Neural crest cell (in vitro differentiated cells): ENCODE data around the gene PRKCB. TPM values are rescaled to one million over a fixed set of nuclear protein-coding genes. Genes with fewer than 3 reads are reported as not detected.

Experiments
- DNase-seq: peaks from one replicate; pipeline ENCODE4 v3.0.0; 2021; ENCODE audit warnings: low read depth, mixed read lengths, low spot score
- H3K27ac Mint-ChIP-seq: one replicate; pipeline ENCODE4 v1.8.0; 2021; ENCODE audit warnings: mild to moderate bottlenecking, mixed read lengths; ENCODE audit not compliant: unreplicated experiment
- H3K27me3 Mint-ChIP-seq: 2 replicates; pipeline ENCODE4 v1.8.0; 2021; ENCODE audit warnings: low read depth, mild to moderate bottlenecking, mixed read lengths
- H3K36me3 Mint-ChIP-seq: 2 replicates; pipeline ENCODE4 v1.8.0; 2021; ENCODE audit warnings: low read depth, mild to moderate bottlenecking, mixed read lengths
- H3K4me1 Mint-ChIP-seq: 2 replicates; pipeline ENCODE4 v1.8.0; 2021; ENCODE audit warnings: mixed read lengths
- H3K4me3 Mint-ChIP-seq: one replicate; pipeline ENCODE4 v1.8.0; 2021; ENCODE audit warnings: mild to moderate bottlenecking, mixed read lengths
- H3K9me3 Mint-ChIP-seq: 2 replicates; pipeline ENCODE4 v1.8.0; 2021; ENCODE audit warnings: mixed read lengths
- CTCF ChIP-seq: fragments of 200-600 bp; sonication (generic); conservative IDR thresholded peaks from 2 replicates; pipeline ENCODE4 v1.5.0; 2021; ENCODE audit warnings: antibody characterized with exemption, mild to moderate bottlenecking
- total RNA-seq: library from RNA; stranded (reverse); gene quantifications from 2 replicates; pipeline ENCODE4 v1.2.1, GENCODE V29; 2021

PRKCB gene
- total RNA-seq, 1 donor from 2014 or later, result 0.77 TPM

- peaks cover 41% of the 10 kb centered on the region for H3K27me3 Mint-ChIP-seq
- H3K4me3 Mint-ChIP-seq, result no peak overlapping the region
- no peak for TF ChIP-seq CTCF
- no peak overlapping the region for H3K27ac Mint-ChIP-seq
- no peaks in the 10 kb centered on the region for H3K4me1 Mint-ChIP-seq
- H3K9me3 Mint-ChIP-seq, result no peaks in the 10 kb centered on the region
- DNase-seq, result no peak
- no peaks in the 10 kb centered on the region for H3K36me3 Mint-ChIP-seq
Observed at GRCh38 chr16:23964136-23964535, 128.4 kb downstream of the PRKCB start.

GRCh38 chr16:23965137-23965733 is 129.5 kb downstream of the PRKCB start:
- DNase-seq, result no peak
- TF ChIP-seq CTCF, result no peak
- no peaks in the 10 kb centered on the region for H3K4me1 Mint-ChIP-seq
- no peak overlapping the region for H3K4me3 Mint-ChIP-seq
- H3K27ac Mint-ChIP-seq, result no peak overlapping the region
- peaks cover 32% of the 10 kb centered on the region for H3K27me3 Mint-ChIP-seq
- no peaks in the 10 kb centered on the region for H3K9me3 Mint-ChIP-seq
- H3K36me3 Mint-ChIP-seq, result no peaks in the 10 kb centered on the region

DNA sequence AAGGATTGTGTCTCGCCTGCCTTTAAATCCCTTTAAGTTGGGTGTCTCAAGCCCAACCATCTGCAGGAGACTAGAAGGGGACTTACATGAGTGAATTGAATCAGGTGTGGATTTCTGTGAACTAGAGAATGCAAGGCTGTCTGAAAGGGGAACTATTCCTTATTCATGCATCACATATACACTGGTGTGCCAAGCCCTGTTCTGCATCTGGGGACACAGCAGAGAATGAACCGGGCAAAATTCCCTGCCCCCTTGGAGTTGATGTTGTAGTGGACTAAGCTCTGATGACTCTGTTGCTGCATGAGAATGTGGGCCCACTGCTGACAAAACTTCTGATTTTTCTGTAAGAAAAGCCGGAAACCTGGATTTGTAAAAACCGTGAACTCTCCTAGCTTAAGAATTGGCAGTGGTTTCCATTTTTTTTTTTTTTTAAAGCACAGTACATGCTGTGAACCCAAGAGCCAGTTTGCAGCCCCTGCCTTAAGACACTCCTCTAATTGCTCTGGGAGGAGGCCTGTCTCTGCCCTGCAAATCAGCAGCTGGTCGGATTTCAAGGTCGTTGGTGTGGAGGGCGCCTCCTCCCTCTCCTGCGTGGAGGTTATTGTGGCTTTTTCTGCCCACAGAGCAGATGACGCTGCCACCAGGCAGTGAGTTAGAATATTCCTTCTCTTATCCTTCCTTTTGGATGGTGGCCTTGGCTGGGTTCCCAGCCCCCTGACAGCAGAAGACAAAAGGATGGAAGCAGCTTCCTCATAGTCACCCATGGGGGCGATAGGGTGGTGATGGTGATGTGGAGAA is 131.0 kb downstream of the PRKCB start:
- H3K9me3 Mint-ChIP-seq, result no peaks in the 10 kb centered on the region
- no peaks in the 10 kb centered on the region for H3K36me3 Mint-ChIP-seq
- H3K27ac Mint-ChIP-seq, result no peak overlapping the region
- DNase-seq, result no peak
- H3K27me3 Mint-ChIP-seq, result peaks cover 25% of the 10 kb centered on the region
- TF ChIP-seq CTCF, result no peak
- H3K4me3 Mint-ChIP-seq, result no peak overlapping the region
- no peaks in the 10 kb centered on the region for H3K4me1 Mint-ChIP-seq

GRCh38 chr16:23967775-23968174 is 132.0 kb downstream of the PRKCB start:
- TF ChIP-seq CTCF, result no peak
- Mint-ChIP-seq H3K9me3 (no peaks in the 10 kb centered on the region), H3K27me3 (peaks cover 17% of the 10 kb centered on the region), H3K4me1 (no peaks in the 10 kb centered on the region), H3K36me3 (no peaks in the 10 kb centered on the region), H3K4me3 (no peak overlapping the region), H3K27ac (no peak overlapping the region)
- DNase-seq, result no peak

DNA sequence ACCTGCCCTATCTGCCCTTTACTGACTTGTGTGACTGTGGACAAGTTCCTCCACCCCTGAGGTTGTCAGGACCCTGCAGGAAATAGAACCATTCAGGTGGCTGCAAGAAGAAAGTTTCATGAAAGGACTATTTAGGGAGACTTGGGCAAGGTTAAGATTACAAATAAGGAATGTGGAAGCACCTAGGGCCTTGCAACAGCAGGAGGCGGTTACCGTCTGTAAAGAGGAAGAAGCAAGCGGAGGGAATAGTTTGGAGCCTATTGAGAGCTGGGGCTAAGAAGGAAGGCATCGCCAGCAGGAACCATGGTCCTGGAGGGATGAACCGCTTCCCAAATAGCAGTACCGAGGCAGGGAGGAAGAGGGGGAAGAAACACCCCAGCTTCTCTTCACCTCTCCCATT is 132.4 kb downstream of the PRKCB start:
- Mint-ChIP-seq H3K4me1 (no peaks in the 10 kb centered on the region), H3K4me3 (no peak overlapping the region), H3K27me3 (peaks cover 13% of the 10 kb centered on the region), H3K36me3 (no peaks in the 10 kb centered on the region), H3K9me3 (no peaks in the 10 kb centered on the region), H3K27ac (no peak overlapping the region)
- TF ChIP-seq CTCF, result no peak
- no peak for DNase-seq
